HCEC 1CT (cell line): ENCODE data around the gene BABAM2.
"Not testable (repeated sequence)": the region's sequence is repeated elsewhere in the genome, so short reads cannot be mapped to it uniquely, and the experiment has no call there.

ENCODE experiments used
- DNase-seq: peaks from one replicate; pipeline ENCODE4 v3.0.0-alpha.2; 2017

BABAM2 gene

DNA sequence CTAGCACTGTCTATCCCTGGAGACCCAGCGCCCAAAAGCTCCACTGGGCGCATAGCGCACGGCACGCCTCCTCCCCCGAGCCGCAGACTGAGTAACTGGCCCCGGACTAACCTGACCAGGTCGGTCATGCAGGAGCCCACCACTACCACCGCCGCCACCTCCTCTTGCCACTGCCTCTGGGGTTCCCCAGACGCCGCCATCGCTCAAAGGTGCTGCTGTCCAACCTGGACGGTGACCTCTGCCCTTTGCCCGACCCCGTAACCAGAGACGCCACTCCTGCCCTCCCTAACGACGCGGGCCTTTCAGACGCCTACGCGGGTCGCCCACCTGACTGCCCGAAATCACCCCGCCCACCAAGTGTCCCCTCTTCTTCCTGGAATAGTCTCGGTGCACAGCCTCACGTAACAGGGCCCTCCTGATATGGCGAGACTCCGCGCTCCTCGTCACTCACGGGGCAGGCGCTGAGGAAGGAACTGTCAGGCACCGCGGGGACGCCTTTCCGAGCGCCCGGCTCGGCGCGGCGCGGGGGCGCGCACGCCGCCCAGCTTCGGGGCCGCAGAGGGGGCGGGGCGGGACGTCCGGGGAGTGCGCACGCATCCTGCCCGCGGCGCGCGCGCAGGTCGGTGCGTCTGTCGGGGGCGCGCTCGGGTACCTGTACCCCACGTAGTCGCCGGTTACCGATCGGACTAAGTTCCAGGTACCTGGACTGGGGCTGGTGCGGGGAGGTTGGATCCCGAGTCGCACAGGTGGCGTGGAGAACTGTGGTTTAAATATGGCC, at the start of gene BABAM2, which contains the start of gene RBKS:
Gene BABAM2 (plus strand): TSS at position 584 of the 778 bp plus-strand sequence. CDS start 3,828 bp downstream, outside the sequence.
Gene RBKS (minus strand): TSS at position 242 of the 778 bp plus-strand sequence. CDS start 42 bp downstream, at position 200.
- peak; percentile 84 for DNase-seq

- no peak for DNase-seq
Observed at GRCh38 chr2:27842894-27843293, 47.6 kb upstream of the BABAM2 start.

GRCh38 chr2:27843992-27844391, 46.5 kb upstream of the BABAM2 start:
- no peak for DNase-seq

- DNase-seq, result no peak
Observed at GRCh38 chr2:27844821-27845255, 45.7 kb upstream of the BABAM2 start.

GRCh38 chr2:27847333-27847732, 43.2 kb upstream of the BABAM2 start:
- no peak for DNase-seq

GRCh38 chr2:27849558-27850205, 40.8 kb upstream of the BABAM2 start:
- DNase-seq, result no peak

GRCh38 chr2:27852691-27853090, 37.8 kb upstream of the BABAM2 start:
- no peak for DNase-seq

DNA sequence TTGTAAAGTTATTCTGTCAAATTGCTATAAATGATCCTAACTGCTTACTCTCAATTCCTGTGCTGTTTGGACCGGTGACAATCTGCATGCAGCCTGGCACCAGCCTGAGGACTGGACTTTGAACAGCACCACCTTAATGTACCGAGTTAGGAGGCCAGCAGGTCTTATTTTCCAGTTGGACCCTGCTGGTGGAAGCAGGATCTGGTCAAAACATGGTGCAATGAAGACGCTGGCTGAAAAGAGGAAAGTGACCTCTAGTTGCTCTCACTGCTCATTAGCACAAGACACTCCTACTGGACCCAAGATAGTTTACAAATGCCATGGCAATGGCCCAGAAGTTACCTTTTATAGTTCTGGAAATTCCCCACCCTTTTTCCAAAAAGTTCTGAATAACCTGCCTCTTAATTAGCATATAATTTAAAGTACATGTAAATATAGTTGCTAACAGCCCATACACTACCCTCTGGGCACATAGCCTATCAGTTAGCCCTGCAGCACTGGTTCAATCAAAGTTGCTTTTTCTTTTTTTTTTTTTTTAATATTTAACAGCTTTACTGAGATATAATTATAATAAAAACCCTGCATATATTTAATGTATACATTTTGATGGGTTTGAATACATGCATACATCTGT, 36.2 kb upstream of the BABAM2 start:
- no peak for DNase-seq

DNA sequence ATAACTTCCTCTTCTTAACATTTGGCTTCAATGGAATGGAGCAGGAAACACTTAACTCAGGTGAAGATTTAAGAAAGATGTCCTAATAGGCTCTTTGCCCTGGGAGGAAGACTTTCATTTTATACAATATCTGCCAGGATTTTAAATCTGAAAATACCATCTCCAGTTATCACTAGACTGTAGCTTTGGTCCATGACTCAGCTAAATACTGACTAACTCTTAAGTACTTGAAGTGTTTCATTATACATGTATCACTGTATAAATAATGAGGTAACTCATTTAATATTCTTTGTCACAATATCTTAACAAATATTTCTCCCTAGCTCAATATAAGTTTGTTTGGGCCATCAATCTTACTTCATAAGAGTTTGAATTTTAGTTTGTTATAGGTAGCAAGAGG, 35.1 kb upstream of the BABAM2 start:
- peak; percentile 82 for DNase-seq

DNA sequence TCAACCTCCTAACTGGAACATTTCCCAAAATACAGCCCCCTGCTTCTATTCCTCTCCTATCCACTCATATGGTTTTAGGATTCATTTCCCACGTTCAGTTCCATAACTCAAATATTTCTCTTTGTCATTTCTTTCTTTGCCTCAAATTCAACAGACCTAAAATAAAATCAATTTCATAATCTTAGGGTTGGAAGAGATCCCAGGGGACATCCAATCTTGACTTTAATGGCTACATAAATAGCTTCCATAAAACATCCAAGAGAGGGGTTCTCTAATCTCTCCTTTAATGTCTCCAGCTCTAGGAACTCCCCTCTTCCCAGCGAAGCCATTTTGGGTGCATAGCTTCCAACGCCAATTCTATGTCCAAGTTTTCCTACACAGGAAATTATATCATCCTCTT, 34.1 kb upstream of the BABAM2 start:
- no peak for DNase-seq

- DNase-seq, result no peak
Observed at GRCh38 chr2:27856956-27857355, 33.6 kb upstream of the BABAM2 start.

DNA sequence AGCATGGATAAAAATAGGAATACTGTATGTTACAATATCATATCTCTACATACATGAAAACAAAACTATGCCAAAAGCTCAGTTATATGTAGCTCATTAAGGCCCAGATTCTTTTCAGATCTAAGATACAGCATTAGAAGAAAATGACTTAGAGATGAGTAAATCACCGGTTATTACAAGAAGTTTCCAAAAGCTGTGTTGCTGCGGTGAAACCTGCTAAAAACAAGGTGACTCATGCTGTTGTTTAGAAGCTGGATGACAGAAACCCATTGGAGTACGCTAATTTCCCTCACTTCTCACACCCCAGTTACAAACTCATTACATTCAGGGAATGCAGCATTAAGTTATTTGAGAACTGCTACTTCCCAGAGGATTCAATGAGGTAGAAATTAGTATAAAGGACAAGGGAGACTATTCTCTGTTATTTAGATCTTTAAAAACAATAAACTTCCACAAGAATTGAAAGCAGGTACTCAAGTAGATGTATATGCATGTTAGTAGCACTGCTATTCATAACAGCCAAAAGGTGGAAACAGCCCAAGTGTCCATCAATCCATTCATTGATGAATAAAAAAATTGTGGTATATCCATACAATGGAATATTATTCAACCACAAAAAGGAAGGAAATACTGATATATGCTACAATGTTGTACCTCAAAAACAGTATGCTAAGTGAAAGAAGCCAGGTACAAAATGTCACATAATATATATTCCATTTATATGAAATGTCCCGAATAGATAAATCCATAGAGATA, 32.9 kb upstream of the BABAM2 start:
- DNase-seq, result peak; percentile 85

GRCh38 chr2:27860111-27860510, 30.4 kb upstream of the BABAM2 start:
- DNase-seq, result peak; percentile 88

- no peak for DNase-seq
Observed at GRCh38 chr2:27863146-27863545, 27.4 kb upstream of the BABAM2 start.

- not testable (repeated sequence) for DNase-seq
Observed at GRCh38 chr2:27863955-27864354, 26.6 kb upstream of the BABAM2 start.

GRCh38 chr2:27866237-27866636, 24.3 kb upstream of the BABAM2 start:
- DNase-seq, result no peak

DNA sequence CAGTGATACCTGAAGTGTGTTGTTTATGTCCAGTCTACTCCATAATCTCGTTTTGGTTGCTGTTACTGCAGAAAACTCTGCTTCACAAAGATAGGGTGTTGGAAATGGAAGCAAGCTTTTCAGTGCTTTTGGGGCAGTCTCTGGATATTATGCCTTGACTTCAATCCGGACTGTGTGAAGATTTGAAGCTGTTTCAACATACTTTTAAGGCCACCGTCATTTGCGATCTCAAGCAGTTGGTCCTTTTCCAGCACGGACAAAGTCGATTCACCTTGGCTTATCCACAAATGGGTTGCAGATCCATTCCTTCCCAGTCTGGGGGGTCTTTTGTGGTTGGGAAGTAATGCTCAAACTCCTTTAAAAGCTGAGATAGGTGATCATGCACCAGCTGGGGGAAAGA, 20.8 kb upstream of the BABAM2 start:
- no peak for DNase-seq

GRCh38 chr2:27870724-27871123, 19.8 kb upstream of the BABAM2 start:
- no peak for DNase-seq

- no peak for DNase-seq
Observed at GRCh38 chr2:27871802-27872201, 18.7 kb upstream of the BABAM2 start.

DNA sequence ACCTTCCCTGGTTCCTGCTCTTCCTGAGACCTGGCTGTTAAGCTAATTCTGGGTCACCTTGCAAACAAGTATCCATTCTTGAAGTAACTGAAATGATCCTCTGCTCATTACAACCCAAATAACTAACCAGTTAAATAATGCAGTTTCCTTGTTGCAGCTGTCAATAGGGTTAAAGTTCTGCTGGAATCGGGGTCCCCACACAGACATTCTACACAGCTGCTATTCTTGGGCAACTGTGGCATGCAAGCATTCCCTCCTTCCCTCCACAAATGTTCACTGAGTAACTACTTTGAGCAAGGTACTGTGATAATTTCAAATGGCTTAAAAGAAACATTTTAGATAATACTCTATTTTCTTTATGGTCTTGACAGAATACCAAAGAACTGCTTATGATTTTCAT, 17.4 kb upstream of the BABAM2 start:
- no peak for DNase-seq

DNA sequence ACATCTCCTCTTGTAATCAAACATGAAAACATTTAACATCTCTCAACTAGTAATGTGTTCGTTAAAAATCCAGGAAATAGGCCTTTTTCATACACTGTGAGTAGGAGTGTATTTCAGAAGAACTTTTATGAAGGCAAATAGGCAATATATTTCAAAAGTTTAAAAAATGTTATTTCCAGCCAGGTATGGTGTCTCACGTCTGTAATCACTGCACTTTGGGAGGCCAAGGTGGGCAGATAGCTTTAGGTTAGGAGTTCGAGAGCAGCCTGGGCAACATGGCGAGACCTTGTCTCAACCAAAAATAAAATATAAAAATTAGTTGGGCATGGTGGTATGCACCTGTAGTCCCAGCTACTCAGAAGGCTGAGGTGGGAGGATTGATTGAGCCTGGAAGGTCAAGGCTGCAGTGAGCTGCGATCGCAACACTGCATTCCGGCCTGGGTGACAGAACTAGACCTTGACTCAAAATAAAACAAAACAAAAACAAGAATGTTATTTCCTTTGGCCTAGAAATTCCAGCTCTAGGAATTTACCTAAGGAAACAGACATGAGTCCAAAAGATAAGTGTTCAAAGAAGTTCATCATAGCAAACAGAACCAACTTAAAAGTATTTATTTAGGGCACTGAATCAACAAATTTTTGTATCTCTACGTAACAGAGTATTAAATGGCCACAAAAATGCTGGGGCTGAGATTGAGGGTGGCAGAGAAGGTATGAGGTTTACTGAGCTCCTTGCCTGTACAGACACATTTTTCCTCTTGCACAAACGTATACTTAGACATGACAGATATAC, 15.2 kb upstream of the BABAM2 start:
- no peak for DNase-seq

GRCh38 chr2:27878825-27879224, 11.7 kb upstream of the BABAM2 start:
- no peak for DNase-seq
